ENCODE measurements around the gene GUCD1.

GUCD1 gene

GRCh38 chr22:24504540-24504939 lies 50.4 kb downstream of the GUCD1 start:
- Histone ChIP-seq H3K9ac (ENCODE audit: low read depth in 1 of 2, low read length in 2 of 2) (no peak overlapping the region), H3K4me3 (ENCODE audit: low read length in 2 of 2) (no peak overlapping the region), H3K9me3 (ENCODE audit: control insufficient read depth in 2 of 2, low read length in 2 of 2) (no peaks in the 10 kb centered on the region), H3K27me3 (ENCODE audit: control insufficient read depth in 2 of 2, insufficient read depth in 2 of 2, low read length in 2 of 2) (no peaks in the 10 kb centered on the region), H3K4me1 (ENCODE audit: control insufficient read depth in 2 of 2, insufficient read depth in 2 of 2, low read length in 2 of 2) (peaks cover 9 to 13% of the 10 kb centered on the region in 2 donors), H3K27ac (ENCODE audit: low read depth in 2 of 2, low read length in 2 of 2) (no peak overlapping the region), H3K36me3 (ENCODE audit: control insufficient read depth in 2 of 2, insufficient read depth in 2 of 2, low read length in 2 of 2) (no peaks in the 10 kb centered on the region)

GRCh38 chr22:24503843-24504338 lies 51.0 kb downstream of the GUCD1 start:
- peaks cover 9 to 13% of the 10 kb centered on the region in 2 donors for H3K4me1 ChIP-seq (ENCODE audit: control insufficient read depth in 2 of 2, insufficient read depth in 2 of 2, low read length in 2 of 2)
- no peaks in the 10 kb centered on the region for H3K27me3 ChIP-seq (ENCODE audit: control insufficient read depth in 2 of 2, insufficient read depth in 2 of 2, low read length in 2 of 2)
- no peak overlapping the region for H3K9ac ChIP-seq (ENCODE audit: low read depth in 1 of 2, low read length in 2 of 2)
- H3K27ac ChIP-seq (ENCODE audit: low read depth in 2 of 2, low read length in 2 of 2), result no peak overlapping the region
- H3K4me3 ChIP-seq (ENCODE audit: low read length in 2 of 2), result no peak overlapping the region
- H3K36me3 ChIP-seq (ENCODE audit: control insufficient read depth in 2 of 2, insufficient read depth in 2 of 2, low read length in 2 of 2), result no peaks in the 10 kb centered on the region
- no peaks in the 10 kb centered on the region for H3K9me3 ChIP-seq (ENCODE audit: control insufficient read depth in 2 of 2, low read length in 2 of 2)

GRCh38 chr22:24503137-24503842 lies 51.6 kb downstream of the GUCD1 start:
- Histone ChIP-seq H3K27ac (ENCODE audit: low read depth in 2 of 2, low read length in 2 of 2) (no peak overlapping the region), H3K9me3 (ENCODE audit: control insufficient read depth in 2 of 2, low read length in 2 of 2) (no peaks in the 10 kb centered on the region), H3K4me1 (ENCODE audit: control insufficient read depth in 2 of 2, insufficient read depth in 2 of 2, low read length in 2 of 2) (peaks cover 9 to 13% of the 10 kb centered on the region in 2 donors)

GRCh38 chr22:24502541-24502940 lies 52.4 kb downstream of the GUCD1 start:
- H3K9me3 ChIP-seq (ENCODE audit: control insufficient read depth in 2 of 2, low read length in 2 of 2), result no peaks in the 10 kb centered on the region
- no peak overlapping the region for H3K4me3 ChIP-seq (ENCODE audit: low read length in 2 of 2)
- peaks cover 9 to 13% of the 10 kb centered on the region in 2 donors for H3K4me1 ChIP-seq (ENCODE audit: control insufficient read depth in 2 of 2, insufficient read depth in 2 of 2, low read length in 2 of 2)
- no peak overlapping the region for H3K27ac ChIP-seq (ENCODE audit: low read depth in 2 of 2, low read length in 2 of 2)
- H3K36me3 ChIP-seq (ENCODE audit: control insufficient read depth in 2 of 2, insufficient read depth in 2 of 2, low read length in 2 of 2), result no peaks in the 10 kb centered on the region
- no peaks in the 10 kb centered on the region for H3K27me3 ChIP-seq (ENCODE audit: control insufficient read depth in 2 of 2, insufficient read depth in 2 of 2, low read length in 2 of 2)
- H3K9ac ChIP-seq (ENCODE audit: low read depth in 1 of 2, low read length in 2 of 2), result no peak overlapping the region

More at GRCh38 chr22:24503137-24503842, 51.6 kb downstream of the GUCD1 start:
- H3K4me3 ChIP-seq (ENCODE audit: low read length in 2 of 2), result no peak overlapping the region
- no peaks in the 10 kb centered on the region for H3K36me3 ChIP-seq (ENCODE audit: control insufficient read depth in 2 of 2, insufficient read depth in 2 of 2, low read length in 2 of 2)
- H3K9ac ChIP-seq (ENCODE audit: low read depth in 1 of 2, low read length in 2 of 2), result no peak overlapping the region
- no peaks in the 10 kb centered on the region for H3K27me3 ChIP-seq (ENCODE audit: control insufficient read depth in 2 of 2, insufficient read depth in 2 of 2, low read length in 2 of 2)

GRCh38 chr22:24502034-24502433 lies 52.9 kb downstream of the GUCD1 start:
- no peak overlapping the region for H3K9ac ChIP-seq (ENCODE audit: low read depth in 1 of 2, low read length in 2 of 2)
- H3K27me3 ChIP-seq (ENCODE audit: control insufficient read depth in 2 of 2, insufficient read depth in 2 of 2, low read length in 2 of 2), result no peaks in the 10 kb centered on the region
- H3K4me3 ChIP-seq (ENCODE audit: low read length in 2 of 2), result no peak overlapping the region
- H3K27ac ChIP-seq (ENCODE audit: low read depth in 2 of 2, low read length in 2 of 2), result no peak overlapping the region
- no peaks in the 10 kb centered on the region for H3K9me3 ChIP-seq (ENCODE audit: control insufficient read depth in 2 of 2, low read length in 2 of 2)
- H3K36me3 ChIP-seq (ENCODE audit: control insufficient read depth in 2 of 2, insufficient read depth in 2 of 2, low read length in 2 of 2), result no peaks in the 10 kb centered on the region
- H3K4me1 ChIP-seq (ENCODE audit: control insufficient read depth in 2 of 2, insufficient read depth in 2 of 2, low read length in 2 of 2), result peaks cover 9 to 10% of the 10 kb centered on the region in 2 donors

- Histone ChIP-seq H3K27ac (ENCODE audit: low read depth in 2 of 2, low read length in 2 of 2) (no peak overlapping the region), H3K27me3 (ENCODE audit: control insufficient read depth in 2 of 2, insufficient read depth in 2 of 2, low read length in 2 of 2) (no peaks in the 10 kb centered on the region), H3K4me1 (ENCODE audit: control insufficient read depth in 2 of 2, insufficient read depth in 2 of 2, low read length in 2 of 2) (peaks cover 4 to 5% of the 10 kb centered on the region in 2 donors), H3K9me3 (ENCODE audit: control insufficient read depth in 2 of 2, low read length in 2 of 2) (no peaks in the 10 kb centered on the region), H3K9ac (ENCODE audit: low read depth in 1 of 2, low read length in 2 of 2) (no peak overlapping the region), H3K4me3 (ENCODE audit: low read length in 2 of 2) (no peak overlapping the region), H3K36me3 (ENCODE audit: control insufficient read depth in 2 of 2, insufficient read depth in 2 of 2, low read length in 2 of 2) (no peaks in the 10 kb centered on the region)
These were observed 53.5 kb downstream of the GUCD1 start for GRCh38 chr22:24501301-24502005.

- Histone ChIP-seq H3K9ac (ENCODE audit: low read depth in 1 of 2, low read length in 2 of 2) (no peak overlapping the region), H3K4me1 (ENCODE audit: control insufficient read depth in 2 of 2, insufficient read depth in 2 of 2, low read length in 2 of 2) (no peaks in the 10 kb centered on the region), H3K27ac (ENCODE audit: low read depth in 2 of 2, low read length in 2 of 2) (no peak overlapping the region), H3K36me3 (ENCODE audit: control insufficient read depth in 2 of 2, insufficient read depth in 2 of 2, low read length in 2 of 2) (no peaks in the 10 kb centered on the region), H3K27me3 (ENCODE audit: control insufficient read depth in 2 of 2, insufficient read depth in 2 of 2, low read length in 2 of 2) (peaks cover 0 to 1% of the 10 kb centered on the region in 2 donors), H3K4me3 (ENCODE audit: low read length in 2 of 2) (no peak overlapping the region), H3K9me3 (ENCODE audit: control insufficient read depth in 2 of 2, low read length in 2 of 2) (no peaks in the 10 kb centered on the region)
These were observed 54.6 kb downstream of the GUCD1 start for GRCh38 chr22:24500277-24500820.

- Histone ChIP-seq H3K4me1 (ENCODE audit: control insufficient read depth in 2 of 2, insufficient read depth in 2 of 2, low read length in 2 of 2) (no peaks in the 10 kb centered on the region), H3K27ac (ENCODE audit: low read depth in 2 of 2, low read length in 2 of 2) (no peak overlapping the region)
These were observed 55.1 kb downstream of the GUCD1 start for GRCh38 chr22:24499706-24500276.

GRCh38 chr22:24498824-24499223 lies 56.1 kb downstream of the GUCD1 start:
- Histone ChIP-seq H3K4me3 (ENCODE audit: low read length in 2 of 2) (no peak overlapping the region), H3K4me1 (ENCODE audit: control insufficient read depth in 2 of 2, insufficient read depth in 2 of 2, low read length in 2 of 2) (no peaks in the 10 kb centered on the region), H3K27me3 (ENCODE audit: control insufficient read depth in 2 of 2, insufficient read depth in 2 of 2, low read length in 2 of 2) (peaks cover 6 to 15% of the 10 kb centered on the region in 2 donors), H3K36me3 (ENCODE audit: control insufficient read depth in 2 of 2, insufficient read depth in 2 of 2, low read length in 2 of 2) (no peaks in the 10 kb centered on the region), H3K9ac (ENCODE audit: low read depth in 1 of 2, low read length in 2 of 2) (no peak overlapping the region), H3K9me3 (ENCODE audit: control insufficient read depth in 2 of 2, low read length in 2 of 2) (no peaks in the 10 kb centered on the region), H3K27ac (ENCODE audit: low read depth in 2 of 2, low read length in 2 of 2) (no peak overlapping the region)

More at GRCh38 chr22:24499706-24500276, 55.1 kb downstream of the GUCD1 start:
- H3K9me3 ChIP-seq (ENCODE audit: control insufficient read depth in 2 of 2, low read length in 2 of 2), result no peaks in the 10 kb centered on the region
- peaks cover 4 to 7% of the 10 kb centered on the region in 2 donors for H3K27me3 ChIP-seq (ENCODE audit: control insufficient read depth in 2 of 2, insufficient read depth in 2 of 2, low read length in 2 of 2)
- no peak overlapping the region for H3K9ac ChIP-seq (ENCODE audit: low read depth in 1 of 2, low read length in 2 of 2)
- H3K36me3 ChIP-seq (ENCODE audit: control insufficient read depth in 2 of 2, insufficient read depth in 2 of 2, low read length in 2 of 2), result no peaks in the 10 kb centered on the region
- no peak overlapping the region for H3K4me3 ChIP-seq (ENCODE audit: low read length in 2 of 2)

GRCh38 chr22:24497841-24498258 lies 57.1 kb downstream of the GUCD1 start:
- Histone ChIP-seq H3K27ac (ENCODE audit: low read depth in 2 of 2, low read length in 2 of 2) (no peak overlapping the region), H3K4me3 (ENCODE audit: low read length in 2 of 2) (no peak overlapping the region), H3K9ac (ENCODE audit: low read depth in 1 of 2, low read length in 2 of 2) (no peak overlapping the region), H3K9me3 (ENCODE audit: control insufficient read depth in 2 of 2, low read length in 2 of 2) (no peaks in the 10 kb centered on the region), H3K4me1 (ENCODE audit: control insufficient read depth in 2 of 2, insufficient read depth in 2 of 2, low read length in 2 of 2) (no peaks in the 10 kb centered on the region), H3K27me3 (ENCODE audit: control insufficient read depth in 2 of 2, insufficient read depth in 2 of 2, low read length in 2 of 2) (peaks cover 9 to 18% of the 10 kb centered on the region in 2 donors), H3K36me3 (ENCODE audit: control insufficient read depth in 2 of 2, insufficient read depth in 2 of 2, low read length in 2 of 2) (no peaks in the 10 kb centered on the region)

All from mucosa of rectum (tissue), 2 donors.